Thyroid gland (tissue), 4 donors: ENCODE results near the gene IGDCC3. TPM values are rescaled to one million over a fixed set of nuclear protein-coding genes. Genes with fewer than 3 reads are reported as not detected.

Source experiments
- DNase-seq, 2 donors: peaks; one replicate each; pipeline ENCODE4 v3.0.0-alpha.2; 2019
- H3K27ac ChIP-seq, 3 donors: fragments of 200-600 bp; sonication (generic); 1 replicate in 2 of 3; 2 replicates in 1 of 3; pipeline ENCODE4 v1.5.1; 2016 to 2019; ENCODE audit warnings: mild to moderate bottlenecking in 1 of 3, moderate library complexity in 1 of 3
- H3K27me3 ChIP-seq: fragments of 200-600 bp; sonication (generic); one replicate; pipeline ENCODE4 v1.5.1; 2019
- H3K36me3 ChIP-seq, 2 donors: fragments of 200-600 bp; sonication (generic); one replicate each; pipeline ENCODE4 v1.5.1; 2016 to 2019
- H3K4me1 ChIP-seq, 2 donors: fragments of 200-600 bp; sonication (generic); one replicate each; pipeline ENCODE4 v1.5.1; 2017 to 2019
- H3K4me3 ChIP-seq, 3 donors: fragments of 200-600 bp; sonication (generic); replicated peaks in 1 of 3; 1 replicate in 2 of 3; 2 replicates in 1 of 3; pipeline ENCODE4 v1.5.1; 2016; ENCODE audit warnings: mild to moderate bottlenecking in 1 of 3
- H3K9me3 ChIP-seq: fragments of 200-600 bp; sonication (generic); one replicate; pipeline ENCODE4 v1.5.1; 2017
- POLR2A ChIP-seq, 2 donors: fragments of 450-650 bp; IDR thresholded peaks; one replicate each; pipeline ENCODE4 v1.6.1; 2017; ENCODE audit warnings: antibody characterized with exemption in 2 of 2, mild to moderate bottlenecking in 2 of 2, moderate library complexity in 1 of 2
- WGBS, 2 donors: methylation state at CpG; one replicate each; pipeline ENCODE4 v1.1.5; 2017; 5-methylcytosine and 5-hydroxymethylcytosine counted together
- intact Hi-C: fragments of 100-400 bp; cut with DNase I; formaldehyde crosslinking; loops from one replicate; pipeline ENCODE4 v1.15.1; 2023
- total RNA-seq, 4 donors: library from RNA; depleted of rRNA; stranded (reverse); fragments of >200 nt; gene quantifications; one replicate each; pipeline ENCODE4 v1.2.3, GENCODE V29; 2016
- TF ChIP-seq, protein P1 (sequence below), 6 experiments: fragments of 200-600 bp in 3 of 6; fragments of 450-650 bp in 3 of 6; sonication (generic) in 3 of 6; IDR thresholded peaks; one replicate each; pipeline ENCODE4 v1.5.1; 2016 to 2019; ENCODE audit warnings: antibody characterized with exemption in 6 of 6, mild to moderate bottlenecking in 2 of 6, inconsistent platforms in 1 of 6, moderate library complexity in 1 of 6

IGDCC3 gene
- total RNA-seq, 4 donors from 2014 or later = 0.22 to 1.5 (median 0.61) TPM

DNA sequence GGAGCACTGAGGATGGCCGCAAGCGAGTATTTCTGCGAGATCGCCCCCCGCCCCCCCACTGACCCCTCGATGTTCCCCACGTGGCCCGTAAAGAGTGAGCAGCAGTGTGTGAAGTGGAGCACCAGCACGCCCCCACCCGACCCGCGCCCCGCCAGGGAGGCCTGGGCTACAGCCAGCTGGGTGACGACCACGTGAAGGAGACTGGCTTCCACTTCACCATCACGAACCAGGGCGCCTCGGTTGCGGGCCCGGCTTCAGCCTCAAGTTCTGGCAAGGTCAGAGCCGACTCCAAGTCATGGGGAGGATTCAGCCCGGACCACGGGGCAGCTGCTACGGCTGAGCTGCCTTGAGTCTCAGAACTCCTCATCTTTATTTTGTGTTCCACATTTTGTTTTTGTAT is 75.7 kb downstream of the IGDCC3 start:
- H3K4me1 ChIP-seq = peaks cover 4 to 16% of the 10 kb centered on the region in 2 donors
- DNase-seq = no peak
- no peak for TF ChIP-seq POLR2A (IDR thresholded peaks at IDR 0.05)
- TF ChIP-seq, protein P1, sequence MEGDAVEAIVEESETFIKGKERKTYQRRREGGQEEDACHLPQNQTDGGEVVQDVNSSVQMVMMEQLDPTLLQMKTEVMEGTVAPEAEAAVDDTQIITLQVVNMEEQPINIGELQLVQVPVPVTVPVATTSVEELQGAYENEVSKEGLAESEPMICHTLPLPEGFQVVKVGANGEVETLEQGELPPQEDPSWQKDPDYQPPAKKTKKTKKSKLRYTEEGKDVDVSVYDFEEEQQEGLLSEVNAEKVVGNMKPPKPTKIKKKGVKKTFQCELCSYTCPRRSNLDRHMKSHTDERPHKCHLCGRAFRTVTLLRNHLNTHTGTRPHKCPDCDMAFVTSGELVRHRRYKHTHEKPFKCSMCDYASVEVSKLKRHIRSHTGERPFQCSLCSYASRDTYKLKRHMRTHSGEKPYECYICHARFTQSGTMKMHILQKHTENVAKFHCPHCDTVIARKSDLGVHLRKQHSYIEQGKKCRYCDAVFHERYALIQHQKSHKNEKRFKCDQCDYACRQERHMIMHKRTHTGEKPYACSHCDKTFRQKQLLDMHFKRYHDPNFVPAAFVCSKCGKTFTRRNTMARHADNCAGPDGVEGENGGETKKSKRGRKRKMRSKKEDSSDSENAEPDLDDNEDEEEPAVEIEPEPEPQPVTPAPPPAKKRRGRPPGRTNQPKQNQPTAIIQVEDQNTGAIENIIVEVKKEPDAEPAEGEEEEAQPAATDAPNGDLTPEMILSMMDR (IDR thresholded peaks at IDR 0.05) = no peak
- no peaks in the 10 kb centered on the region for H3K36me3 ChIP-seq
- no peak overlapping the region for H3K27ac ChIP-seq
- H3K27me3 ChIP-seq = no peaks in the 10 kb centered on the region
- intact Hi-C loops = no loop called here
- H3K4me3 ChIP-seq = no peak overlapping the region
- H3K9me3 ChIP-seq = no peaks in the 10 kb centered on the region
- 85 to 88% methylated on average over 17 to 24 of the region's 24 CpGs for WGBS, 2 donors

DNA sequence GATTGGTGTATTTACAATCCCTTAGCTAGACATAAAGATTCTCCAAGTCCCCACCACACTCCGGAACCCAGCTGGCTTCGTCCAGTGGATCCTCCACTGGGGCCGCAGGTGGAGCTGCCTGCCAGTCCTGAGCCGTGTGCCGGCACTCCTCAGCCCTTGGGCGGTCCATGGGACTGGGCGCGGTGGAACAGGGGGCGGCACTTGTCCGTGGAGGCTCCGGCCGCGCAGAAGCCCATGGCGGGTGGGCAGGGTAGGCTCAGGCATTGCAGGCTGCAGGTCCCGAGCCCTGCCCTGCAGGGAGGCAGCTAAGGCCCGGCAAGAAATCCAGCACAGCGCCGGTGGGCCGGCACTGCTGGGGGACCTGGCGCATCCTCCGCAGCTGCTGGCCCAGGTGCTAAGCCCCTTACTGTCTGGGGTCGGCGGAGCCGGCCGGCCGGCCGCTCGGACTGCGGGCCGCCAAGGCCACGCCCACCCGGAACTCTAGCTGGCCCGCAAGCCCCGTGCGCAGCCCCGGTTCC is 76.8 kb downstream of the IGDCC3 start:
- Histone ChIP-seq H3K27ac (no peak overlapping the region), H3K4me1 (peaks cover 4 to 26% of the 10 kb centered on the region in 2 donors), H3K9me3 (no peaks in the 10 kb centered on the region), H3K36me3 (no peaks in the 10 kb centered on the region), H3K4me3 (no peak overlapping the region), H3K27me3 (no peaks in the 10 kb centered on the region)
- DNase-seq = no peak
- TF ChIP-seq POLR2A (IDR thresholded peaks at IDR 0.05) = no peak
- TF ChIP-seq, protein P1 (IDR thresholded peaks at IDR 0.05) = no peak
- intact Hi-C loops = no loop called here
- 88 to 98% methylated on average over 8 to 12 of the region's 36 CpGs for WGBS, 2 donors

DNA sequence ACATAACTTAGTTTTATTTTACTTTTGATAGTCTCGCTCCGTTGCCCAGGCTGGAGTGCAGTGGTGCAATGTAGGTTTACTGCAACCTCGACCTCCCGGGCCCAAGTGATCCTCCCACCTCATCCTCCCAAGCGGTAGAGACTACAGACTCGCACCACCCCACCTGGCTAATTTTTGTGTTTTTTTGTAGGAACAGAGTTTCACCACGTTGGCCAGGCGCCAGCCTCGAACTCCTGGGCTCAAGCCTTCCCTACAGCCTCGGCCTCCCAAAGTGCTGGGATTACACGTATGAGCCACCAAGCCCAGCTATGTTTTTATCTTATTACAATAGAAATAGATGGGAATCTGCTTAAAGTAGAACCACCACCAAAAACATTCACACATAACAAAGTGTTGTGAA is 79.1 kb downstream of the IGDCC3 start:
- intact Hi-C loops = loop anchor here (5.0 kb wide), 1 partner anchor 111 kb away; the partner anchor contains the start of gene CLPX
- H3K9me3 ChIP-seq = no peaks in the 10 kb centered on the region
- no peak overlapping the region for H3K4me3 ChIP-seq
- no peak for TF ChIP-seq POLR2A (IDR thresholded peaks at IDR 0.05)
- TF ChIP-seq, protein P1 (IDR thresholded peaks at IDR 0.05) = no peak
- DNase-seq = no peak
- no peaks in the 10 kb centered on the region for H3K36me3 ChIP-seq
- peaks cover 4 to 25% of the 10 kb centered on the region in 2 donors for H3K4me1 ChIP-seq
- H3K27ac ChIP-seq = no peak overlapping the region
- no peaks in the 10 kb centered on the region for H3K27me3 ChIP-seq
- WGBS, 2 donors = 82 to 86% methylated on average over 11 of the region's 11 CpGs

DNA sequence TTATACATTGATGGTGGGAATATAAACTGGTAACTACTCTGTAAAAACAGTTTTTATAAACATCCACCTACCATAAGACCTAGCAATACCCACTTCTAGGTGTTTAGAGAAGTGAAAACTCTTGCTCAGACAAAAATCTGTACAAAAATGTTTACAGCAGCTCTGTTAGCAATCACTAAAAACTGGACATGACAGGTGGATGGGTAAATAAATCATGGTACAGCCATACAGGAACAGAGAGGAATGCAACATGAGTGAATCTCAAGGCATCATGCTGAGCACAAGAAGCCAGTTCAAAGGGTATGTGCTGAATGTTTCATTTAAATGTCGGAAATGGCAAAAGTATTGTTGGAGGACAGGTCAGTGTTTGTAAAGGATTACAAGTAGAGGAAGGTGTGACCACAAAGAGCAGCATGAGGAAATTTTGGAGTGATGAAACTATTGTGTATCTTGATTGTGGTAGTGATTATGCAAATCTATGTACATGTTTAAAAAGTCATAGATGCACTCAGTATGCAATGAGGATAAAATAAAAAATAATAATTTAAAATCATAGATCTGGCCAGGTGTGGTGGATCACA is 84.8 kb downstream of the IGDCC3 start:
- H3K4me3 ChIP-seq = no peak overlapping the region
- H3K4me1 ChIP-seq = peaks cover 0 to 19% of the 10 kb centered on the region in 2 donors
- H3K27me3 ChIP-seq = no peaks in the 10 kb centered on the region
- H3K27ac ChIP-seq = no peak overlapping the region
- 72 to 77% methylated on average over 1 of the region's 1 CpG for WGBS, 2 donors
- no peaks in the 10 kb centered on the region for H3K36me3 ChIP-seq
- no peaks in the 10 kb centered on the region for H3K9me3 ChIP-seq
- intact Hi-C loops = no loop called here
- TF ChIP-seq POLR2A (IDR thresholded peaks at IDR 0.05) = no peak
- TF ChIP-seq, protein P1 (IDR thresholded peaks at IDR 0.05) = no peak
- DNase-seq = no peak

DNA sequence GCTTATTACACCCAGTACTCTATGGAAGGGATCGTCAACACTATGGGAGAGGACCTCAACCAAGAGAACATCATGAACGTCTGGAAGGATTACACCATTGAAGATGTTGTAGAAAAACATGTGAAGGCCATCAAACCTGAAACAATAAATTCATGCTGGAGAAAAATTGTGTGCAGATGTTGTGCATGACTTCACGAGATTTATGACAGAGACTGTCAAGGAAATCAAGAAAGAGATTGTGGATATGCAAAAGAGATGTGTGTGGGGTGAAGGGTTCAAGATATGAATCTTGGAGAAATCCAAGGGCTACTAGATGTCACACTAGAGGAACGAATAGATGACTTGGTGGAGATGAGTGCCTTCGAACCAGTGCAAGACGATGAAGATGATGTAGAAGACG is 87.6 kb downstream of the IGDCC3 start:
- intact Hi-C loops = no loop called here
- WGBS, 2 donors = 92% methylated on average over 7 of the region's 7 CpGs
- H3K4me1 ChIP-seq = peaks cover 2 to 11% of the 10 kb centered on the region in 2 donors
- no peak overlapping the region for H3K27ac ChIP-seq
- no peak for DNase-seq
- H3K36me3 ChIP-seq = no peaks in the 10 kb centered on the region
- no peaks in the 10 kb centered on the region for H3K9me3 ChIP-seq
- TF ChIP-seq, protein P1 (IDR thresholded peaks at IDR 0.05) = no peak
- no peak for TF ChIP-seq POLR2A (IDR thresholded peaks at IDR 0.05)
- H3K4me3 ChIP-seq = no peak overlapping the region
- H3K27me3 ChIP-seq = no peaks in the 10 kb centered on the region
